Loucy (cell line): Measurements from ENCODE around the gene ZNF469.

Experiments used
- H2AFZ ChIP-seq: fragments of 200-600 bp; sonication (generic); 2 replicates; pipeline ENCODE4 v1.6.0; 2016; ENCODE audit warnings: antibody characterized with exemption, mild to moderate bottlenecking, low read length, moderate library complexity
- H3F3A ChIP-seq: fragments of 200-600 bp; 2 replicates; pipeline ENCODE4 v1.6.0; 2016; ENCODE audit warnings: antibody characterized with exemption, low read depth, mild to moderate bottlenecking
- H3K27me3 ChIP-seq: fragments of 200-600 bp; sonication (generic); 2 replicates; pipeline ENCODE4 v1.6.1; 2014; ENCODE audit warnings: low read length, mild to moderate bottlenecking; ENCODE audit not compliant: insufficient read depth, poor library complexity, severe bottlenecking
- H3K36me3 ChIP-seq: fragments of 200-600 bp; sonication (generic); 2 replicates; pipeline ENCODE4 v1.6.1; 2016; ENCODE audit warnings: low read length; ENCODE audit not compliant: insufficient read depth
- H3K4me1 ChIP-seq: fragments of 200-600 bp; sonication (generic); 2 replicates; pipeline ENCODE4 v1.5.1; 2014; ENCODE audit warnings: low read length, mild to moderate bottlenecking; ENCODE audit not compliant: insufficient read depth, poor library complexity, severe bottlenecking
- H3K4me2 ChIP-seq: fragments of 200-600 bp; sonication (generic); 2 replicates; pipeline ENCODE4 v1.6.0; 2014; ENCODE audit warnings: antibody characterized with exemption, low read length, low read depth, mild to moderate bottlenecking; ENCODE audit not compliant: poor library complexity, severe bottlenecking
- H3K4me3 ChIP-seq: fragments of 200-600 bp; sonication (generic); 2 replicates; pipeline ENCODE4 v1.5.1; 2014; ENCODE audit warnings: low read length, mild to moderate bottlenecking, mixed read lengths; ENCODE audit not compliant: poor library complexity, severe bottlenecking
- H3K79me2 ChIP-seq: fragments of 200-600 bp; sonication (generic); 2 replicates; pipeline ENCODE4 v1.6.1; 2014; ENCODE audit warnings: low read length; ENCODE audit not compliant: insufficient read depth
- H3K9ac ChIP-seq: fragments of 200-600 bp; sonication (generic); 2 replicates; pipeline ENCODE4 v1.6.0; 2014; ENCODE audit warnings: mild to moderate bottlenecking, low read depth, low read length, moderate library complexity; ENCODE audit not compliant: poor library complexity, severe bottlenecking
- H3K9me2 ChIP-seq: fragments of 200-600 bp; sonication (generic); replicated peaks from 2 replicates; pipeline ENCODE4 v1.6.1; 2016; ENCODE audit warnings: low read depth, low read length, mixed read lengths
- H3K9me3 ChIP-seq: fragments of 200-600 bp; sonication (generic); 2 replicates; pipeline ENCODE4 v1.6.1; 2014; ENCODE audit warnings: mild to moderate bottlenecking, antibody characterized with exemption, low read length, low read depth; ENCODE audit not compliant: insufficient read depth
- H4K20me1 ChIP-seq: fragments of 200-600 bp; sonication (generic); 2 replicates; pipeline ENCODE4 v1.6.0; 2014; ENCODE audit warnings: antibody characterized with exemption, low read length, mild to moderate bottlenecking; ENCODE audit not compliant: insufficient read depth, poor library complexity, severe bottlenecking
- EZH2phosphoT487 ChIP-seq: fragments of 200-600 bp; IDR thresholded peaks from 2 replicates; pipeline ENCODE4 v1.6.1; 2018; ENCODE audit warnings: antibody characterized with exemption, mild to moderate bottlenecking, moderate library complexity, borderline replicate concordance
- TF ChIP-seq, protein P1 (sequence below): fragments of 200-600 bp; sonication (generic); conservative IDR thresholded peaks from 2 replicates; pipeline ENCODE4 v1.5.1; 2014; ENCODE audit warnings: mild to moderate bottlenecking, antibody characterized with exemption, low read length

ZNF469 gene

GRCh38 chr16:88411951-88412576 lies 29.3 kb downstream of the ZNF469 start:
- no peak overlapping the region for H3K4me2 ChIP-seq
- H4K20me1 ChIP-seq = no peaks in the 10 kb centered on the region
- H3K4me3 ChIP-seq = no peak overlapping the region
- H3F3A ChIP-seq = no peaks in the 10 kb centered on the region
- no peak overlapping the region for H3K9ac ChIP-seq
- H3K4me1 ChIP-seq = no peaks in the 10 kb centered on the region
- no peak overlapping the region for H2AFZ ChIP-seq
- H3K9me3 ChIP-seq = no peaks in the 10 kb centered on the region
- no peaks in the 10 kb centered on the region for H3K79me2 ChIP-seq
- H3K9me2 ChIP-seq = no peaks in the 10 kb centered on the region
- no peaks in the 10 kb centered on the region for H3K27me3 ChIP-seq
- TF ChIP-seq EZH2phosphoT487 = no peak
- TF ChIP-seq, protein P1, sequence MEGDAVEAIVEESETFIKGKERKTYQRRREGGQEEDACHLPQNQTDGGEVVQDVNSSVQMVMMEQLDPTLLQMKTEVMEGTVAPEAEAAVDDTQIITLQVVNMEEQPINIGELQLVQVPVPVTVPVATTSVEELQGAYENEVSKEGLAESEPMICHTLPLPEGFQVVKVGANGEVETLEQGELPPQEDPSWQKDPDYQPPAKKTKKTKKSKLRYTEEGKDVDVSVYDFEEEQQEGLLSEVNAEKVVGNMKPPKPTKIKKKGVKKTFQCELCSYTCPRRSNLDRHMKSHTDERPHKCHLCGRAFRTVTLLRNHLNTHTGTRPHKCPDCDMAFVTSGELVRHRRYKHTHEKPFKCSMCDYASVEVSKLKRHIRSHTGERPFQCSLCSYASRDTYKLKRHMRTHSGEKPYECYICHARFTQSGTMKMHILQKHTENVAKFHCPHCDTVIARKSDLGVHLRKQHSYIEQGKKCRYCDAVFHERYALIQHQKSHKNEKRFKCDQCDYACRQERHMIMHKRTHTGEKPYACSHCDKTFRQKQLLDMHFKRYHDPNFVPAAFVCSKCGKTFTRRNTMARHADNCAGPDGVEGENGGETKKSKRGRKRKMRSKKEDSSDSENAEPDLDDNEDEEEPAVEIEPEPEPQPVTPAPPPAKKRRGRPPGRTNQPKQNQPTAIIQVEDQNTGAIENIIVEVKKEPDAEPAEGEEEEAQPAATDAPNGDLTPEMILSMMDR = no peak
- H3K36me3 ChIP-seq = no peaks in the 10 kb centered on the region

GRCh38 chr16:88412766-88413165 lies 30.0 kb downstream of the ZNF469 start:
- H3K4me2 ChIP-seq = no peak overlapping the region
- H3K4me1 ChIP-seq = no peaks in the 10 kb centered on the region
- no peaks in the 10 kb centered on the region for H3K27me3 ChIP-seq
- H3K79me2 ChIP-seq = no peaks in the 10 kb centered on the region
- no peaks in the 10 kb centered on the region for H3K9me3 ChIP-seq
- no peaks in the 10 kb centered on the region for H3F3A ChIP-seq
- TF ChIP-seq EZH2phosphoT487 = no peak
- TF ChIP-seq, protein P1 = no peak
- no peaks in the 10 kb centered on the region for H4K20me1 ChIP-seq
- H2AFZ ChIP-seq = no peak overlapping the region
- H3K4me3 ChIP-seq = no peak overlapping the region
- H3K9me2 ChIP-seq = no peaks in the 10 kb centered on the region
- H3K9ac ChIP-seq = no peak overlapping the region
- H3K36me3 ChIP-seq = no peaks in the 10 kb centered on the region

DNA sequence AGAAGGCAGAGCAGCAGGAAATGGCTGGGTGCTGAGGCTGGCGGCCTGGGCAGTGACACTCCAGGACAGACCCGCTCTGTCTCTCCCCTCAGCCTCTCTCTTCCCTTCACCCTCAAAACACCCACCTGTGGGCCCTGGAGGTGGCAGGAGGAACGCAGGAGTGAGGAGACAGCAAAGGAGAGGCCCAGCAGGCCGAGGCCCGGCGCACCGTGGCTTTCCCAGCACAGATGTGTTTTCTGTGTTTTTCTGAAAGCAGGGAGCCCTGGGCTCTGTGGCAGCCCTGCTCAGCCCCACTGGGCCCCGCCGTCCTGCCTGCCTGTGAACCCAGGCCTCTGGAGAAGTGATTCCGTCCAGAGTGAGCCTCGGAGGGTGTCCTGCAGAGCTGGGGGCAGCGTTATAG lies 30.5 kb downstream of the ZNF469 start:
- Histone ChIP-seq H3F3A (no peaks in the 10 kb centered on the region), H3K9me2 (no peaks in the 10 kb centered on the region), H3K9me3 (no peaks in the 10 kb centered on the region), H3K4me3 (no peak overlapping the region), H3K36me3 (no peaks in the 10 kb centered on the region), H3K9ac (no peak overlapping the region), H4K20me1 (no peaks in the 10 kb centered on the region), H3K79me2 (no peaks in the 10 kb centered on the region), H2AFZ (no peak overlapping the region), H3K4me1 (no peaks in the 10 kb centered on the region), H3K4me2 (no peak overlapping the region), H3K27me3 (no peaks in the 10 kb centered on the region)
- TF ChIP-seq, protein P1 = no peak
- no peak for TF ChIP-seq EZH2phosphoT487
